Stimulated activated CD8-positive, alpha-beta memory T cell treated with anti-CD3 and anti-CD28 coated beads, Interleukin-7, amount 100 ng/mL, for 48 hours (primary cell): Measurements from ENCODE around the gene ALDH3B1.

ENCODE experiments used
- DNase-seq, 2 donors: peaks; one replicate each; pipeline ENCODE4 v3.0.0-alpha.2; 2020; ENCODE audit warnings: low read depth in 1 of 2; ENCODE audit errors: extremely low read depth in 1 of 2

ALDH3B1 gene

DNA sequence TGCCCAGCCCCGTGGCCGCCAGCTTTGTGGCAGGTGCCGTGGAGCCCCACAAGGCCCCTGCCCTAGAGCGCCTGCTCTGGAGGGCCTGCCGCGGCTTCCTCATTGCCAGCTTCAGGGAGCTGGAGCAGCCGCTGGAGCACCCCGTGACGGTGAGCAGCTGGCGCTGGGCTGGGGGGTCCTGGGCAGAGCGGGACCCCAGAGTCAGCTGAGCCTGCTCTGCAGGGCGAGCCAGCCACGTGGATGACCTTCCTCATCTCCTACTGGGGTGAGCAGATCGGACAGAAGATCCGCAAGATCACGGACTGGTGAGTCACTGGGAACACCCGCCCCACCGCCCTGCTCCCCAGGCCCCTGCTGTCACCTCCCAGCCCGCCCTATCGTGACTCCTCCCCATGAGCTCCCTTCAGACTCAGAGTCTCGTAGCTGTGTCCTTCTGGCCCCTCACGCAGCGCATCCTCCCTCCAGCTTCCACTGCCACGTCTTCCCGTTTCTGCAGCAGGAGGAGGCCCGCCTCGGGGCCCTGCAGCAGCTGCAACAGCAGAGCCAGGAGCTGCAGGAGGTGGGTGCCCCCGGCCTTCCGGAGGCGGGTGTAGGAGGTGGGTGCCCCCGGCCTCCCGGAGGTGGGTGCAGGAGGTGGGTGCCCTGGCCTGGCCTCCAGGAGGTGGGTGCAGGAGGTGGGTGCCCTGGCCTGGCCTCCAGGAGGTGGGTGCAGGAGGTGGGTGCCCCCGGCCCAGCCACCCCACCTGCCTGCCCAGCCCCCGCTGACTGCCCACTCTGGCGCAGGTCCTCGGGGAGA is 33.4 kb downstream of the ALDH3B1 start:
- DNase-seq, result no peak

DNA sequence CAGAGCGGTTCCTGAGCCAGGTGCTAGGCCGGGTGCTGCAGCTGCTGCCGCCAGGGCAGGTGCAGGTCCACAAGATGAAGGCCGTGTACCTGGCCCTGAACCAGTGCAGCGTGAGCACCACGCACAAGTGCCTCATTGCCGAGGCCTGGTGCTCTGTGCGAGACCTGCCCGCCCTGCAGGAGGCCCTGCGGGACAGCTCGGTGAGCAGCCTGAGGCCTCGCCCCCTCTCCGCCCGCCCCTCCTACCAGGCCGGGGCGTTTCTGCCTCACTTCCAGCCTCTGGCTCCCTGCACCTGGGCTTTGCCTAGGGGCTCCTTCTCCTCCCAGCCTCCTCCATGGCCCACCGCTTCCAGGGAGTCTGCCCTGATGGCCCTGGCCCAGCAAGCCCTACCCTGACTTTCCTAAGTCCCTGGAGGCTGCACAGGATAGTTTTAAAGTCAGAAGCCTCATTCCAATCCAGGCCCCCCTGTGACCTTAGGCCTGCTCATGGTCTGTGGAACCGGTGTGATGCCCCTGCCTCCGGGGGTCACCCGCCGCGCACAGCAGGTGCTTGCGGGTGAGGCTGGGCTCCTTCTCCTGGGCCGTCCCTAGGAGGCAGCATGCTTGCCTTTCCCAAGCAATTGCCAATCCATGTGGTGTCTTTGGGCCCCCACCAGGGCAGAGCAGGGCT is 34.2 kb downstream of the ALDH3B1 start:
- no peak for DNase-seq

DNA sequence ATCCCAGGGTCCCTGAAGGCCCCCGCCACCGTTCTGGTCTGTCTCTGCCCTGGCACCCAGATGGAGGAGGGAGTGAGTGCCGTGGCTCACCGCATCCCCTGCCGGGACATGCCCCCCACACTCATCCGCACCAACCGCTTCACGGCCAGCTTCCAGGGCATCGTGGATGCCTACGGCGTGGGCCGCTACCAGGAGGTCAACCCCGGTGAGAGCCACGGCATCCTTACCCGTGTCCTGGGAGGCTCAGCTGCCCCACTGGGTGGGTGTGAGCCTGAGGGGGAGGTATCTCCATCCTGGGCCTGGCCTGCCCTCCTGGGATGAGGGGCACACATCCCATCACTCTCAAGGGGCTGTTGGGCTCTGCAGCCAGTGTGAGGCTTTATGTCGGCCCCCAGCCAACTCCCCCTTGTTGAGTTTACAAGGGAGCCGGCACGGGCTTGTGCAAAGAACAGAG is 34.8 kb downstream of the ALDH3B1 start:
- no peak for DNase-seq

DNA sequence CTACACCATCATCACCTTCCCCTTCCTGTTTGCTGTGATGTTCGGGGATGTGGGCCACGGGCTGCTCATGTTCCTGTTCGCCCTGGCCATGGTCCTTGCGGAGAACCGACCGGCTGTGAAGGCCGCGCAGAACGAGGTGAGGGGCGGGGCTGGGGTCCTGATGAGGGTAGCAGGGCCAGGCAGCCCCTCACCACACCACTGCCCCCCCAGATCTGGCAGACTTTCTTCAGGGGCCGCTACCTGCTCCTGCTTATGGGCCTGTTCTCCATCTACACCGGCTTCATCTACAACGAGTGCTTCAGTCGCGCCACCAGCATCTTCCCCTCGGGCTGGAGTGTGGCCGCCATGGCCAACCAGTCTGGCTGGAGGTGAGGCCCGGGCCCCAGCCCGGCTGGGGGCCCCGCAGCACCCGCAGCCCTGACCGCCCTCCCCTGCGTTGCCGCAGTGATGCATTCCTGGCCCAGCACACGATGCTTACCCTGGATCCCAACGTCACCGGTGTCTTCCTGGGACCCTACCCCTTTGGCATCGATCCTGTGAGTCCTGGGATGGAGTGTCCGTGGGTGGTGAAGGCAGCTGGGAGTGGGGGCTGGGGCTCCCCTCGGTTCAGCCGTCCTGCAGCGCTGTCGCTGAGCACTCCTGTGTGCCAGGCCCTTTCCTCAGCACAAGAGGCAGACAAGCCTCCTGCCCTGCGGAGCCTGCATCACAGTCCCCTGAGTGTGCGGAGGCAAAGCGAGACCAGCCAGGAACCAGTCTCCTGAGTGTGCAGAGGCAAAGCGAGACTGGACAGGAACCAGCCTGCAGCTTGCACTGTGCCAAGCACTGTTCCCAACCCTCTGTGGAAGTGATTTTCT is 37.5 kb downstream of the ALDH3B1 start:
- no peak for DNase-seq

DNA sequence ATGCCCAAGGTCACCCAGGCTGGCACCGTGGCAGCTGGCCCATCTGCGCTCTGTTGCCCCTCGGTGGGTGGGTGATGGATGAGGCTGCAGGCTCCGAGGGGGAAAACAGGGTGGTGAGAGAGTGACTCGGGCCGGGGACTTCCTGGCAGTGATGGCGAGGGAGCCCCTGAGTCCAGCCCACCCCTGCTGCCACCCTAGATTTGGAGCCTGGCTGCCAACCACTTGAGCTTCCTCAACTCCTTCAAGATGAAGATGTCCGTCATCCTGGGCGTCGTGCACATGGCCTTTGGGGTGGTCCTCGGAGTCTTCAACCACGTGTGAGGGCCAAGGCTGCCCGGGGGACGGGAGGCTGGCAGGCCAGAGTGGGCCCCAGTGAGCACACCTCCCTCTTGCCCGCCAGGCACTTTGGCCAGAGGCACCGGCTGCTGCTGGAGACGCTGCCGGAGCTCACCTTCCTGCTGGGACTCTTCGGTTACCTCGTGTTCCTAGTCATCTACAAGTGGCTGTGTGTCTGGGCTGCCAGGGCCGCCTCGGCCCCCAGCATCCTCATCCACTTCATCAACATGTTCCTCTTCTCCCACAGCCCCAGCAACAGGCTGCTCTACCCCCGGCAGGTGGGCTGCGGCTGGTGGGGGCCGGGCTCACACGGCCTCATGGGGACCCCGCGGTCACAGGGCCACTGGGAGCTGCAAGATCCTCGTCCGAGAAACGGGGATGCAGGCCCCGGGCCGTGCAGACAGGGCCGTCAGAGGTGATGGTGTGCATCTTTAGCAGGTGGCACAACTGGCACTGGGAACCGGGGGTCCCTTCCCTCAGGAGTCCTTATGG is 38.8 kb downstream of the ALDH3B1 start:
- no peak for DNase-seq

DNA sequence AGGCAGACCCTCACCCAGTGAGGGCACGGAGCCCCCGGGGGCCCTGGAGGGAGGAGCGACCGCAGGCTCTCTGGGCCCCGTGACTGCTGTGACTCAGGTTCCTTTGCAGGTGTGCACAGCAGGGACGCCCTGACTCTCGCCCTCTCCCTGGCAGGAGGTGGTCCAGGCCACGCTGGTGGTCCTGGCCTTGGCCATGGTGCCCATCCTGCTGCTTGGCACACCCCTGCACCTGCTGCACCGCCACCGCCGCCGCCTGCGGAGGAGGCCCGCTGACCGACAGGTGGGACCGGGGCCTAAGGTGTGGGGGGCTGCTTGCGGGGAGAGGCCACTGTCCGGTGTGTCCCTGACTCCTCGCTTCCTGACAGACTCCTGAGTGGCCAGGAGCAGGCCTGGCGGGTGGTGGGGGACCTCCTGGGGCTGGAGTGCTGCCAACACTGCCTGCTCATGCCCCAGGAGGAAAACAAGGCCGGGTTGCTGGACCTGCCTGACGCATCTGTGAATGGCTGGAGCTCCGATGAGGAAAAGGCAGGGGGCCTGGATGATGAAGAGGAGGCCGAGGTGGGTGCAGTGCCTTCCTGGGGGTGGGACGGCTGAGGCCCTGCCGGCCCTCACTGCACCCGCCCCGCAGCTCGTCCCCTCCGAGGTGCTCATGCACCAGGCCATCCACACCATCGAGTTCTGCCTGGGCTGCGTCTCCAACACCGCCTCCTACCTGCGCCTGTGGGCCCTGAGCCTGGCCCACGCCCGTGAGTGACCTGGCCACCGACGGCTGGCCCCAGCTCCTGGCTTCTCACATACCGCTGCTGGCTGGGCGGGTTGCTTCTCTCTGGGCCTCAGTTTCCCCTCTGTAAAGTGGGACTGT is 39.6 kb downstream of the ALDH3B1 start:
- no peak for DNase-seq

DNA sequence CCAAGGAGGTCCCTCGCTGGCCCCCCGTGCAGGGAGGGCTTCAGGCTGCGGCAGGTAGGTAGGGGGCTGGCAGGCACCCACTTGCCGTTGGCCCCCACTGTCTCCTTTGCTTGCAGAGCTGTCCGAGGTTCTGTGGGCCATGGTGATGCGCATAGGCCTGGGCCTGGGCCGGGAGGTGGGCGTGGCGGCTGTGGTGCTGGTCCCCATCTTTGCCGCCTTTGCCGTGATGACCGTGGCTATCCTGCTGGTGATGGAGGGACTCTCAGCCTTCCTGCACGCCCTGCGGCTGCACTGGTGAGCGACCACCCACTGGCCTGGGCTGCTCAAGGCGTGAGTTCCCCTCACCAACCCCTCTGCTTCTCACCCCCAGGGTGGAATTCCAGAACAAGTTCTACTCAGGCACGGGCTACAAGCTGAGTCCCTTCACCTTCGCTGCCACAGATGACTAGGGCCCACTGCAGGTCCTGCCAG is 40.3 kb downstream of the ALDH3B1 start:
- DNase-seq, result no peak

DNA sequence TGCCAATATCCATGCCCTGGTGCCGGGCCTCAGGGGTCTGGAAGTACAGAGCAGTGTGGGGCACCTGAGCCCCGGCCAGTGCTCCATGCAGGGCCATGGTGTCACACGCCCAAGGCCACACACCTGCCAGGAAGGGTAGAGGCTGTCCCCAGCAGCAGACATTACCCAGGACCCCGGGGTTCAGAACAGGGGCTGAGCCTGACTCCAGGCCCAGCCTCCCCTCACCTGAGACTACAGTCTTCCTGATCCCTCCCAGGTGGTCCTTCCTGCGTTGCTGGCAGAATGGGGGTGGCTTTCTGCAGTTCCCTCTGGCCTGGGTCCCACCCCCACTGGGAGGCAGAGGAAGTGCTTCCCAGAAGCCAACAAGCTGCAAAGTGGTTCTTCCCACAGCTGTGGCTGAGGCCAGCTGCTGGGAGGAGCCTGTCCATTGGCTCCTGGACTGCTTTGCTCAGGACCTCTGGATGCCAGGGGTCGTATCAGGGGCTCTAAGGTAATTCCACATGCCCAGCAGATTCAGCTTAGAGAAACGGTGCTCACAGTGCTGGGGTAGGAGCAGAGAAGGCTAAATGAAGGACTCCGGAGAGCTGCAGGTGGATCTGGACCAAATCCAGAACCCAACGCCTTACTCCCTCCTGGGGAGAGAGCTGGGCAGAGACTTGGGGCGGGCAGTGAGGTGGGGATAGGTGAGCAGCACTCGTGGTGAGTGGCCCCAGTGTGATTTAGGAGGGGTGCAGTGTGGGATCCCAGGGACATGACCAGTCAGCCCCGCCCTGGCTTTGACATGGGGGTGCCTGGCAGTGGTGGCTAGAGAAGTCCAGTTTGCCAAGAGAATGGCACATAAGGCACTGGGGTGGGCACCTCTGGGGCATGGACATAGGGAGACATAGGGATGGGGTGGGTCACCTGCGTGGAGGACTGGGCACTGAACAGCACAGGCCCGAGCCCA is 41.3 kb downstream of the ALDH3B1 start:
- DNase-seq, result no peak

DNA sequence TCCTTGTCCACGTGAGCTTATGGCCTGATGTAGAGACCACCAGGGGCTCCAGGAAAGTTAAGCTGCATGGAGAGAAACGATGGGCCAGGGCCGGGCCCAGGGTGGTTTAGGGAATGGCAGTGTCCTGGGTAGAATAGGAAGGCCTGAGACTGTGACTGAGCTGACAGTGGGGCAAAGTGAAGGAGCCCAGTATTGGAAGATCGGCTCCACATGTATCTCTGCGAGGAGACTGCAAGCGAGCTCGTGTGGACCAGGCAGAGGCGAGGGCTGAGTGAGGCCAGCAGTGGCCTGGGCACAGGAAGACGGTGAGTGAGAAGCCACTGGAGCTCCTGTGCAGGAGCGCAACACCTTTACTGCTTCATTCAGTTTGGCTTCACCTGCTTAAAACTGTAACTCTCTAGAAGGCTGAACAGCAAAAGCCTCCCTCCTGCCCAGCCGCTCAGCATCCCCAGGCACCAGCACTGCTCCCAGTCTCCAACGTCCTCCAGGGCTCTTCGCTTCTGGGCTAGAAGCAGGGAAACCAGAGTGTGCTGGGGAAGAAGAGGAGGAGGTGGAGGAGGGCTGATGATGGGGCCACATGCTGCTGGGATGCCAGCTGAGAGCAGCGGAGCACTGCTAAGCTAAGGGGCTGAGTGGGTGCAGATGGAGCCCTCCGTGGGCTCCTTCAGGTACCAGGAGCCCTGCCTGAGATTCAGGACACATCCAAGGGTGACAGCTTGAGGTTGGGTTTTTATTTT is 42.2 kb downstream of the ALDH3B1 start:
- no peak for DNase-seq

DNA sequence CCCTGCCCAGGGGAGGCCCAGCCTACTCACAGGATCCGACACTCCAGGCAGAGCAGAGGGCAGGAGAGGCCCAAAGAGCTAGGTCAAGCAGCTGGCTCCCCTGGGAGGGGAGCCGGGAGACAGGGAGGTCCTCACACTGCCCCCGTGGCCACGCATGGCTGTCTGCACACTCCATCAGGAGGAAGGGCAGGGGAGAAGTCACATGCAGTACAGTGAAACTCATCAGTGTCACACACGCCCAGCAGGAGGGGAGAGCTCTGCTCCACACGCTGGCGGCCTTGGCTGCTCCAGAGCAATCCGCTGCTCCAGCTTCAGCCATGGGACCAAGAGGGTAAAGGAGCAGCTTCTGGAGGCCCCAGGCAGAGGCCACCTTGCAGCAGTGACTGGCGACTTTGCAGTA is 43.0 kb downstream of the ALDH3B1 start:
- DNase-seq, result no peak

DNA sequence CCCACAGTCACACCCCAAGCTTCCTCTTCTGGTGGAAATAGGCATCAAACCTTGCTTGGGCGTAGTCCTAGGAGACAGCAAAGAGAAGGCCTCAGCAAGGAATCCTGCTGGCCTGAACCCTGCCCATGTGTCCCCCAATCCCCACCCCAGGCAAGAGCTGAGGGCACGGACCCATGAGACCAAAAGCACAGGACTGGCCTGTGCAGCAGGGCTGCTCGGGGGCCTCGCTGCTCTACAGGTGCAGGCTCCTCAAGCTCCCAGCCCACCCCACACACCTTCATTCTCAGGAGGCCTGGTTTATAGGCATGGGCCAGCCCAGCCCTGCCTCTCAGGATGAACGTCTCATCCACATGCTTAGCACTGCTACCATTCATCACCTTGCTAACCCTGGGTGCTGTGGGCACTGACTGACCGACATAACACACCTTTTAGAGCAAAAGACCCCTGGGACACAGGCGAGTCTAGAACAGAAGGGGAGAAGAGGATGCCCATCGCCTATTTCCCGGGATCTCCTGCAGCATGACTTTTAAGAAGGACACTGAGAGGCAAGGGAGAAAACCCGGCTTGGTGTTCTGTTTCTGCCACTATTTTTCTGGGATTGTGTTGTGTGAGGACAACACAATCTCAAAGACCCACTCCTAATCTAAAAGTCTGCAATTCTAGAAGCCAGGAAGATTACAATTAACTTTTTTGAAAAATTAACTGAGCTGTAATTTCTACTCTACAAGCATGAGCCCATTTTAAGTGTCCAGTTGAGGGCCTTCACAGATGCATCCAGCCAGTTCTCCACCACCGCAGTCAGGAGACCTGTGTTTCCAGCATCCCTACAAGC is 44.1 kb downstream of the ALDH3B1 start:
- DNase-seq, result no peak

DNA sequence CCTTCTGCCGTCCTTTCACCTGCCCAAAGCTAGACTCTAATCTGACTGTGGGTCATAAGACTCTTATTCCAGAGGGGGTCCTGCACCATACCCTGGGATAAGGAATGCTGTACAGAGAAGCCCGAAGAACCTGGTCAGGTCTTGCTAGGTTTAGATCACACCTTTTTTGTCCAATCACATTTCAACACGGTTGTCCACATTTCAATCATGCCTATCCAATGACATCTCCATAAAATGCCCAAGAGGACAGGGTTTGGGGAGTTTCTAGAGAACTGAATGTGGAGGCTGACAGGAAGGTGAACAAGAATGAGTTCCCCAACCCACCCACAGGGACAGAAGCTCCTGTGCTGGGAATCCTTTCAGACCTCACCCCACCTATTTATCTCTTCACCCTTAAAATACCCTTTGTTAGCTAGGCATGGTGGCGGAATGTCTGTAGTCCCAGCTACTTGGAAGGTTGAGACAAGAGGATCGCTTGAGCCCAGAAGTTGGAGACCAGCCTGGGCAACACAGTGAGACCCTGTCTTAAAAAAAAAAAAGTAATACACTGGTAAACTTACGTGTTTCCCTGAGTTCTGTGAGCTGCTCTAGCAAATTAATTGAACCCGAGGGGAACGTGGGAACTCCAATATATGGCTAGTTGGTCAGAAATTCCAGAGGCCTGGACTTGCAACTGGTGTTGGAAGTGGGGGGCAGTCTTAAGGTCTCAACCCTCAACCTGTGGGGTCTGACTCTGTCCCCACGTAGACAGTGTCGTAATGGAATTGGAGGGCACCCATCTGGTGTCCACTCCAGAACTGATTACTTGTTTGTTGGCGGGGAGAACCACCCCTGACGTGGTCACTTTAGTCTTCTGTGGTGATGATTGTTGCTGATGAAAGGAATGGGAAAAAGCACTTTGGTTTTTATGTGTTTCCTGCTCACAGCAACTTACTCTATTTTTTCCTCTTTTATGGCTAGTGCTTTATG is 46.5 kb downstream of the ALDH3B1 start:
- DNase-seq, result no peak

DNA sequence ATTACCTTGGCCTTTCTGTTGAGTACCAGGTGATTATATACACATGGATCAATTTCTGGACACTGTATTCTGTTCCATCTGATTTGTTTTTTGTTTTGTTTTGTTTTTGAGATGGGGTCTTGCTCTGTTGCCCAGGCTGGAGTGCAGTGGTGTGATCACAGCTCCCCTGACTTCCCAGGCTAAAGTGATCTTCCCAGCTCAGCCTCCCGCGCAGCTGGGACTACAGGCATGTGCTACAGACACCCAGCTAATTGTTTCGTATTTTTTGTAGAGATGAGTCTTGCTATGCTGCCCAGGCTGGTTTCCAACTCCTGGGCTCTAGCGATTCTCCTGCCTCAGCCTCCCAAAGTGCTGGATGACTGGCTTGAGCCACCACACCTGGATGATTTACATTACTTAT is 47.7 kb downstream of the ALDH3B1 start:
- DNase-seq, result no peak

DNA sequence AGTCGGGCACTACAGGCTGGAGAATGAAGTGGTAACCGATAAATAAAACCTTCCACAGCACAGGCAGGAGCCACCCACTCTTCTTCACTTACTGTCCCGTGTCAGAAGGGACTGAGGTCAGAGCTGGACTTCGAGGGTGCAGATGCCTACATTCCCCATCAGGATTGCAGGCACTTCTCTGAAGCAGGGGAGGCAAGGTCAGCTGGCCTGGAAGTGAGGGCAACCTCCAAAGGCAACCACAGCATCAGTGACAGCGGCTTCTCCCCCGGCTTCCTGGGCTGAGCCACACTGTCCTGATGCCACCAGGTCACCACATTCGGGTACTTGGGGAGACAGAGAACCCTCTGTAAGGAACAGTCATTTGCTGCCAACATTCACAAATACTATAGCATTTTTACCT is 51.4 kb downstream of the ALDH3B1 start:
- DNase-seq, result no peak

DNA sequence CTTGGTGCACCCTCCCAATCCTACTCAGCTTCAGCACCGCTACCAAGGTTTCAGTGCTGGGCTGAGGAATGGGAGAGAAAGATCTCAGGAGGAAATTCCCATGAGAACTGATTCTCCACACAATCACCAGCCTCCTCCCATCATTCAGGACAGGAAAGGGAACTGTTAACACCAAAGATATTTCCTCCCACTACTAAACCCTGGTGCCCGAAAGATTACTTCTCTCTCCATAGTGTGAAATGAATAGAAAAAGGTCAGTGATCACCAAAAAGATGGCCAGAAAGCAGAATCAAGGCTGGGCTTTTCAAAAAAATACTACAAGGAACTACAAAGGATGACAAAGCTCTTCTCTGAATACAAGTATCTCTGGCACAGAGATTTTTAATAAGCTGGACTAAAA is 54.8 kb downstream of the ALDH3B1 start:
- DNase-seq, result no peak

DNA sequence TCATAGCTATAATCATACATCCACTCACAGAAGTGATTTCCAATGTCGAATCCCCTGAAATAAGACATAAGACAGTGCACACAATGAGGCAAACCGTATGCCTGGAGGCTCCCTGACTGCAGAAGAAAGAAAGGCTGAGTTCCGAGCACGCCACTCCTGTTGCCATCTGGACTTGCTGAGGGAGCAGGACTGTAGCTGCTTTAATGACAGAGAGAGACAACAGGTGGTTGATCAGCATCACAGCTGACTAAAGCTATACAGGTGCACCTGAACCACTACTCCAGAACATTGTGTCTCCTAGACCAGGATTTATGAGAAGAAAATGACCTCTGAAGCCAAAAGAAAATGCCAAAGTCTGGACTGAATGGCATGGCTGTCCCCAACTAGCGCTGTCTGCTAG is 55.7 kb downstream of the ALDH3B1 start:
- no peak for DNase-seq
